HepG2 (cell line): ENCODE results near the gene MAPK11. TPM values are rescaled to one million over a fixed set of nuclear protein-coding genes. Genes with fewer than 3 reads are reported as not detected.

Experiments
- ATAC-seq: fragments of 200-7000 bp; cut with Tn5 transposase; 3 replicates; pipeline ENCODE4 v1.9.1; 2020; ENCODE audit warnings: mild to moderate bottlenecking, moderate library complexity
- BruUV-seq: library from RNA; stranded (reverse); fragments of 400-500 nt; replicated peaks from 2 replicates; lab custom pipeline; 2021; lab: Mats Ljungman, UMichigan
- CTCF ChIA-PET: fragments of 300-600 bp; formaldehyde crosslinking; extraction: SDS; loops from one replicate; lab custom pipeline; 2021; ENCODE audit warnings: low total read pairs, inconsistent platforms, low intra/inter-chr PET ratio; lab: Yijun Ruan, JAX
- POLR2A ChIA-PET: fragments of 350-600 bp; sonication (Branson Sonifier 250); formaldehyde crosslinking; loops from one replicate; lab custom pipeline; 2020; ENCODE audit warnings: antibody characterized with exemption, inconsistent platforms; lab: Yijun Ruan, JAX
- DNase-seq: peaks from one replicate; pipeline ENCODE4 v3.0.0-alpha.2; 2015; ENCODE audit warnings: low spot score
- FAIRE-seq: peaks from 3 replicates; lab custom pipeline; 2011; peaks lifted over from hg19 to GRCh38; lab: Jason Lieb, UNC
- H2AFZ ChIP-seq: one replicate; pipeline ENCODE4 v1.6.1; 2011; ENCODE audit warnings: low read length, inconsistent platforms
- H3K27ac ChIP-seq: fragments of 300-600 bp; 3 replicates; pipeline ENCODE4 v1.8.0; 2011; ENCODE audit warnings: mixed run types, mild to moderate bottlenecking, mixed read lengths, low read length, inconsistent platforms; ENCODE audit not compliant: insufficient read depth; ENCODE audit errors: extremely low read length
- H3K27me3 ChIP-seq, 2 experiments: fragments of 200-600 bp in 1 of 2; 2 replicates in 1 of 2; 3 replicates in 1 of 2; pipeline versions ENCODE4 v1.6.0 to v1.8.0; 2011; ENCODE audit warnings: low read length in 2 of 2, mild to moderate bottlenecking in 2 of 2, moderate library complexity in 2 of 2, inconsistent platforms in 1 of 2; ENCODE audit not compliant: insufficient read depth in 2 of 2, control insufficient read depth in 1 of 2
- H3K36me3 ChIP-seq, 2 experiments: fragments of 200-600 bp in 1 of 2; replicated peaks in 1 of 2; 2 replicates in 1 of 2; 3 replicates in 1 of 2; pipeline versions ENCODE4 v1.5.1 to v1.8.0; 2011; ENCODE audit warnings: low read length in 2 of 2, inconsistent platforms in 1 of 2; ENCODE audit not compliant: insufficient read depth in 2 of 2, control insufficient read depth in 1 of 2
- H3K4me1 ChIP-seq: 2 replicates; pipeline ENCODE4 v1.5.1; 2012; ENCODE audit warnings: low read length, inconsistent platforms; ENCODE audit not compliant: insufficient read depth
- H3K4me2 ChIP-seq: 2 replicates; pipeline ENCODE4 v1.6.0; 2011; ENCODE audit warnings: low read depth, low read length, inconsistent platforms
- H3K4me3 ChIP-seq, 3 experiments: fragments of 200-600 bp in 1 of 3; sonication (generic), shearing (Covaris generic) in 1 of 3; replicated peaks in 1 of 3; 2 replicates each; pipeline ENCODE4 v1.5.1; 2011 to 2016; ENCODE audit warnings: low read length in 3 of 3, inconsistent platforms in 2 of 3, low read depth in 2 of 3, mild to moderate bottlenecking in 2 of 3, control low read depth in 1 of 3, mixed read lengths in 1 of 3; ENCODE audit not compliant: insufficient read depth in 1 of 3
- H3K79me2 ChIP-seq: one replicate; pipeline ENCODE4 v1.6.1; 2011; ENCODE audit warnings: low read length, inconsistent platforms; ENCODE audit not compliant: insufficient read depth
- H3K9ac ChIP-seq: 2 replicates; pipeline ENCODE4 v1.6.0; 2011; ENCODE audit warnings: mild to moderate bottlenecking, low read depth, low read length, inconsistent platforms; ENCODE audit not compliant: insufficient read depth
- H3K9me3 ChIP-seq: 2 replicates; pipeline ENCODE4 v1.5.1; 2012; ENCODE audit warnings: mild to moderate bottlenecking, low read length
- H4K20me1 ChIP-seq: 2 replicates; pipeline ENCODE4 v1.6.0; 2011; ENCODE audit warnings: inconsistent platforms, mild to moderate bottlenecking, low read length, moderate library complexity; ENCODE audit not compliant: insufficient read depth
- DMAP1 ChIP-seq: IDR thresholded peaks from 2 replicates; pipeline ENCODE4 v1.6.1; 2016
- GMEB1 ChIP-seq: sonication (generic); formaldehyde crosslinking; IDR thresholded peaks from 2 replicates; pipeline ENCODE4 v1.5.1; 2020; ENCODE audit warnings: missing genetic modification reagents, mild to moderate bottlenecking, borderline replicate concordance
- GTF2F1 ChIP-seq: fragments of 150-350 bp; IDR thresholded peaks from 2 replicates; pipeline ENCODE4 v1.6.1; 2014; ENCODE audit warnings: low read length
- HES4 ChIP-seq: sonication (generic); formaldehyde crosslinking; IDR thresholded peaks from 2 replicates; pipeline ENCODE4 v1.9.0; 2021; ENCODE audit warnings: mild to moderate bottlenecking, missing genetic modification reagents, borderline replicate concordance
- HOXA9 ChIP-seq: sonication (generic); formaldehyde crosslinking; IDR thresholded peaks from 2 replicates; pipeline ENCODE4 v1.8.1; 2022; ENCODE audit warnings: missing genetic modification reagents, mild to moderate bottlenecking, moderate library complexity, borderline replicate concordance
- ISL2 ChIP-seq: sonication (generic); formaldehyde crosslinking; IDR thresholded peaks from 2 replicates; pipeline ENCODE4 v1.5.0; 2020; ENCODE audit warnings: missing genetic modification reagents
- MXI1 ChIP-seq: IDR thresholded peaks from 3 replicates; pipeline ENCODE4 v1.6.1; 2012; ENCODE audit warnings: low read depth, low read length, inconsistent platforms, borderline replicate concordance
- NCOA2 ChIP-seq: sonication (generic); formaldehyde crosslinking; IDR thresholded peaks from 2 replicates; pipeline ENCODE4 v1.8.0; 2022; ENCODE audit warnings: inconsistent platforms
- PBX2 ChIP-seq: IDR thresholded peaks from 2 replicates; pipeline ENCODE4 v1.6.1; 2016; ENCODE audit warnings: control low read depth
- RBAK ChIP-seq: sonication (generic); formaldehyde crosslinking; IDR thresholded peaks from 2 replicates; pipeline ENCODE4 v1.5.1; 2020; ENCODE audit warnings: mild to moderate bottlenecking, missing genetic modification reagents
- RFX5 ChIP-seq: IDR thresholded peaks from 2 replicates; pipeline ENCODE4 v1.6.1; 2011; ENCODE audit warnings: low read depth, low read length, improper control_type of control experiment
- SMARCE1 ChIP-seq: fragments of 450-650 bp; IDR thresholded peaks from 2 replicates; pipeline ENCODE4 v1.6.1; 2017; ENCODE audit warnings: borderline replicate concordance
- ZBTB10 ChIP-seq: sonication (generic); formaldehyde crosslinking; IDR thresholded peaks from 2 replicates; pipeline ENCODE4 v1.4.0; 2020; ENCODE audit warnings: missing genetic modification reagents, borderline replicate concordance
- ZEB1 ChIP-seq: IDR thresholded peaks from 2 replicates; pipeline ENCODE4 v1.6.1; 2012; ENCODE audit warnings: mild to moderate bottlenecking, low read depth, inconsistent platforms; ENCODE audit not compliant: insufficient replicate concordance
- ZNF484 ChIP-seq: sonication (generic); formaldehyde crosslinking; IDR thresholded peaks from 2 replicates; pipeline ENCODE4 v1.5.1; 2020; ENCODE audit warnings: mild to moderate bottlenecking, low read depth, missing genetic modification reagents, borderline replicate concordance
- ZNF496 ChIP-seq: sonication (generic); formaldehyde crosslinking; IDR thresholded peaks from 2 replicates; pipeline ENCODE4 v1.8.1; 2023; ENCODE audit warnings: mild to moderate bottlenecking, moderate library complexity, missing genetic modification reagents; ENCODE audit not compliant: insufficient replicate concordance
- ZNF558 ChIP-seq: sonication (generic); formaldehyde crosslinking; IDR thresholded peaks from 2 replicates; pipeline ENCODE4 v1.9.0; 2022; ENCODE audit warnings: mild to moderate bottlenecking, missing genetic modification reagents, borderline replicate concordance
- ZNF570 ChIP-seq: sonication (generic); formaldehyde crosslinking; IDR thresholded peaks from 2 replicates; pipeline ENCODE4 v1.4.0; 2020; ENCODE audit warnings: mild to moderate bottlenecking, missing genetic modification reagents, borderline replicate concordance
- ZNF644 ChIP-seq: IDR thresholded peaks from 2 replicates; pipeline ENCODE4 v1.6.1; 2016; ENCODE audit warnings: low read depth
- ZNF768 ChIP-seq: sonication (generic); formaldehyde crosslinking; IDR thresholded peaks from 2 replicates; pipeline ENCODE4 v1.4.0; 2020; ENCODE audit warnings: missing genetic modification reagents
- ZNF879 ChIP-seq: sonication (generic); formaldehyde crosslinking; IDR thresholded peaks from 2 replicates; pipeline ENCODE4 v1.8.1; 2023; ENCODE audit warnings: missing genetic modification reagents
- WGBS: methylation state at CpG from one replicate; pipeline ENCODE4 v1.1.6; 2017; ENCODE audit warnings: low lambda C conversion rate; 5-methylcytosine and 5-hydroxymethylcytosine counted together
- in situ Hi-C: cut with HindIII; loops from 2 replicates; pipeline ENCODE4 v1.10.0; 2017; ENCODE audit warnings: low pct_unique_long_range_greater_than_20kb; ENCODE audit not compliant: extremely low pct_ligation_motif_present
- intact Hi-C: fragments of 100-400 bp; cut with micrococcal nuclease; formaldehyde crosslinking; loops from one replicate; pipeline ENCODE4 v1.10.0; 2022; ENCODE audit not compliant: unreplicated experiment
- polyA plus RNA-seq, 8 experiments: library from polyadenylated mRNA; depleted of rRNA in 3 of 8; stranded (reverse) in 7 of 8; unstranded in 1 of 8; fragments of >200 nt; fragmentation: Illumina TruSeq in 4 of 8; extraction: Trizol in 4 of 8; gene quantifications; 2 replicates each; pipeline versions ENCODE4 v1.2.1 to v1.2.3, GENCODE V29; 2011 to 2016; ENCODE audit warnings: low read depth in 4 of 8, missing spikeins in 1 of 8, mixed read lengths in 1 of 8; ENCODE audit not compliant: insufficient read depth in 1 of 8
- total RNA-seq, 5 experiments: library from RNA; depleted of rRNA; stranded (reverse); fragments of >200 nt; fragmentation: Illumina TruSeq; extraction: Trizol; gene quantifications; 2 replicates each; pipeline ENCODE4 v1.2.3, GENCODE V29; 2016; ENCODE audit warnings: low read depth in 1 of 5

MAPK11 gene
- total and polyA plus RNA-seq, 2 of the 13 experiments (the other 11 are each of a cell fraction or from before 2014, with no cell fraction given) = 0.15 to 0.17 TPM

- no peak for TF ChIP-seq RBAK
- no peak for TF ChIP-seq DMAP1 (CRISPR knock-in tag)
- no peak for TF ChIP-seq ZNF570 (CRISPR knock-in tag)
- no peak for TF ChIP-seq GTF2F1
- no peak for TF ChIP-seq ZNF879 (CRISPR knock-in tag)
- TF ChIP-seq ZBTB10 (CRISPR knock-in tag) = no peak
- TF ChIP-seq HOXA9 (CRISPR knock-in tag) = no peak
- no peak for TF ChIP-seq MXI1
- TF ChIP-seq ZNF484 (CRISPR knock-in tag) = no peak
- TF ChIP-seq ZNF496 (CRISPR knock-in tag) = no peak
- no peak for TF ChIP-seq ZNF644
These were observed 37.0 kb downstream of the MAPK11 start (continued) for GRCh38 chr22:50233223-50233622.

GRCh38 chr22:50232481-50233151 is 37.6 kb downstream of the MAPK11 start:
- no peak for ATAC-seq
- CTCF ChIA-PET = no interaction called here
- no peaks in the 10 kb centered on the region for H3K27me3 ChIP-seq
- TF ChIP-seq RFX5 = no peak
- no peak for TF ChIP-seq ZNF768 (CRISPR knock-in tag)
- no peak for TF ChIP-seq GMEB1
- no peak for TF ChIP-seq ISL2 (CRISPR knock-in tag)
- no peak for TF ChIP-seq ZNF558 (CRISPR knock-in tag)
- no peak for TF ChIP-seq HES4 (CRISPR knock-in tag)
- TF ChIP-seq PBX2 (CRISPR knock-in tag) = no peak
- TF ChIP-seq ZEB1 = no peak
- no peak for TF ChIP-seq SMARCE1
- no peak for TF ChIP-seq NCOA2

More at GRCh38 chr22:50232481-50233151, 37.6 kb downstream of the MAPK11 start:
- H3K36me3 ChIP-seq = peaks cover 12 to 22% of the 10 kb centered on the region in 2 experiments; a peak in 4 of 5 replicates
- in situ Hi-C loops = no loop called here
- no peaks in the 10 kb centered on the region for H3K9me3 ChIP-seq
- no peak overlapping the region for H3K27ac ChIP-seq
- no peak overlapping the region for H2AFZ ChIP-seq
- H3K4me2 ChIP-seq = no peak overlapping the region
- intact Hi-C loops = no loop called here
- no TSS peak for BruUV-seq
- peaks cover 6% of the 10 kb centered on the region; the same call in 1 of the 2 replicates for H4K20me1 ChIP-seq
- no peak overlapping the region for H3K9ac ChIP-seq
- POLR2A ChIA-PET = no interaction called here
- DNase-seq (no peak), FAIRE-seq (no peak)
- peaks cover 11% of the 10 kb centered on the region for H3K79me2 ChIP-seq
- no peak overlapping the region for H3K4me3 ChIP-seq
- no peaks in the 10 kb centered on the region for H3K4me1 ChIP-seq
- 94% methylated on average over 16 of the region's 20 CpGs for WGBS
